PC-3 (cell line): ENCODE results near the gene SELP.

ENCODE experiments used
- EZH2 ChIP-seq: fragments of 300-600 bp; sonication (generic); IDR thresholded peaks from one replicate; pipeline ENCODE4 v1.6.1; 2017; ENCODE audit warnings: antibody characterized with exemption, mild to moderate bottlenecking, low read length; ENCODE audit not compliant: unreplicated experiment
- EZH2phosphoT487 ChIP-seq: fragments of 300-600 bp; sonication (generic); IDR thresholded peaks from 2 replicates; pipeline ENCODE4 v1.6.1; 2018; ENCODE audit warnings: mild to moderate bottlenecking, antibody characterized with exemption, low read length, borderline replicate concordance
- TF ChIP-seq, protein P1 (sequence below): fragments of 300-600 bp; sonication (generic); conservative IDR thresholded peaks from 2 replicates; pipeline ENCODE4 v1.5.1; 2017; ENCODE audit warnings: antibody characterized with exemption, low read depth, mild to moderate bottlenecking, low read length

DNA sequence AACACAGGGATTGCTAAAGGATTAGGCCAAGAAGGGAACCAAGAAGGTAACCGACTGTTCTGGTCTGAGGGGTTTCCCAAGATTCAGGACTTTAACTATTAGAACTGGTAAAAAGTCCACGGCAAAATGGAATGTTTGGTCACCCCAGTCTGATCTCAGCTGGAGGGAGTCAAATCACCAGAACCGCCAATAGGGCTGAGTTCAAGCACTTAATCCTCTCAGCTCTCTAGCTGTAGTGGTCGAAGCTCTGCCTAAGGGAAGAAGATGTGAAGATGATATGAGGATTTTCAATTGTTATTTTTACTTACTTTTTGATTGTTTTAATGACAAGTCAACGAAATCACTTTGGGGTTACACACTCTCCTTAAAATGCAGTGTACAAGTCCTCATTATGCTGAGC lies 72.8 kb downstream of the SELP start:
- TF ChIP-seq, protein P1, sequence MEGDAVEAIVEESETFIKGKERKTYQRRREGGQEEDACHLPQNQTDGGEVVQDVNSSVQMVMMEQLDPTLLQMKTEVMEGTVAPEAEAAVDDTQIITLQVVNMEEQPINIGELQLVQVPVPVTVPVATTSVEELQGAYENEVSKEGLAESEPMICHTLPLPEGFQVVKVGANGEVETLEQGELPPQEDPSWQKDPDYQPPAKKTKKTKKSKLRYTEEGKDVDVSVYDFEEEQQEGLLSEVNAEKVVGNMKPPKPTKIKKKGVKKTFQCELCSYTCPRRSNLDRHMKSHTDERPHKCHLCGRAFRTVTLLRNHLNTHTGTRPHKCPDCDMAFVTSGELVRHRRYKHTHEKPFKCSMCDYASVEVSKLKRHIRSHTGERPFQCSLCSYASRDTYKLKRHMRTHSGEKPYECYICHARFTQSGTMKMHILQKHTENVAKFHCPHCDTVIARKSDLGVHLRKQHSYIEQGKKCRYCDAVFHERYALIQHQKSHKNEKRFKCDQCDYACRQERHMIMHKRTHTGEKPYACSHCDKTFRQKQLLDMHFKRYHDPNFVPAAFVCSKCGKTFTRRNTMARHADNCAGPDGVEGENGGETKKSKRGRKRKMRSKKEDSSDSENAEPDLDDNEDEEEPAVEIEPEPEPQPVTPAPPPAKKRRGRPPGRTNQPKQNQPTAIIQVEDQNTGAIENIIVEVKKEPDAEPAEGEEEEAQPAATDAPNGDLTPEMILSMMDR: no peak
- TF ChIP-seq EZH2 (no peak), EZH2phosphoT487 (no peak)
